GM18520 (cell line): ENCODE data around the gene TOP1.
"Not testable (repeated sequence)": the region's sequence is repeated elsewhere in the genome, so short reads cannot be mapped to it uniquely, and the experiment has no call there.

Experiments used
- ATAC-seq: cut with Tn5 transposase; IDR thresholded peaks from one replicate; pipeline ENCODE4 v1.9.1; 2021; ENCODE audit not compliant: unreplicated experiment

TOP1 gene

GRCh38 chr20:41003936-41004294 lies 24.7 kb upstream of the TOP1 start:
- ATAC-seq = not testable (repeated sequence)

GRCh38 chr20:41004531-41005360 lies 23.9 kb upstream of the TOP1 start:
- ATAC-seq = no peak

GRCh38 chr20:41005361-41005729 lies 23.3 kb upstream of the TOP1 start:
- no peak for ATAC-seq

- no peak for ATAC-seq
These were observed 22.3 kb upstream of the TOP1 start for GRCh38 chr20:41006126-41006935.

GRCh38 chr20:41006936-41007474 lies 21.6 kb upstream of the TOP1 start:
- ATAC-seq = no peak

GRCh38 chr20:41007481-41007880 lies 21.1 kb upstream of the TOP1 start:
- ATAC-seq = no peak

- no peak for ATAC-seq
These were observed 18.7 kb upstream of the TOP1 start for GRCh38 chr20:41009946-41010345.

- ATAC-seq = peak; percentile 85
These were observed 17.0 kb upstream of the TOP1 start for GRCh38 chr20:41011551-41012067.

- ATAC-seq = no peak
These were observed 14.0 kb upstream of the TOP1 start for GRCh38 chr20:41014561-41015088.

- no peak for ATAC-seq
These were observed 11.1 kb upstream of the TOP1 start for GRCh38 chr20:41017448-41018042.

- ATAC-seq = no peak
These were observed 10.5 kb upstream of the TOP1 start for GRCh38 chr20:41018153-41018552.

- ATAC-seq = no peak
These were observed 5.1 kb upstream of the TOP1 start for GRCh38 chr20:41023549-41023948.

- no peak for ATAC-seq
These were observed 1.3 kb upstream of the TOP1 start for GRCh38 chr20:41027366-41027765.

GRCh38 chr20:41027872-41028358 lies 707 bp upstream of the TOP1 start:
- no peak for ATAC-seq

- no peak for ATAC-seq
These were observed 704 bp downstream of the TOP1 start for GRCh38 chr20:41029150-41029901.

- no peak for ATAC-seq
These were observed 1.4 kb downstream of the TOP1 start for GRCh38 chr20:41030061-41030460.

- no peak for ATAC-seq
These were observed 2.1 kb downstream of the TOP1 start for GRCh38 chr20:41030531-41031242.

- ATAC-seq = no peak
These were observed 2.6 kb downstream of the TOP1 start for GRCh38 chr20:41031243-41031619.

- ATAC-seq = no peak
These were observed 3.6 kb downstream of the TOP1 start for GRCh38 chr20:41032271-41032670.

- no peak for ATAC-seq
These were observed 5.6 kb downstream of the TOP1 start for GRCh38 chr20:41034239-41034638.
